Right cardiac atrium (tissue), 5 donors: ENCODE measurements around the gene ENAH. TPM values are rescaled to one million over a fixed set of nuclear protein-coding genes. Genes with fewer than 3 reads are reported as not detected.

ENCODE experiments used
- ATAC-seq, 2 donors: fragments of 200-7000 bp; cut with Tn5 transposase; one replicate each; pipeline versions ENCODE4 v1.8.0 to v1.9.1; 2020; ENCODE audit warnings: moderate library complexity in 2 of 2, mild to moderate bottlenecking in 1 of 2
- DNase-seq, 3 donors: peaks; one replicate each; pipeline ENCODE4 v3.0.0-alpha.2; 2020
- H3K27ac ChIP-seq: one replicate; pipeline ENCODE4 v1.5.1; 2013; ENCODE audit warnings: mild to moderate bottlenecking, low read length, control low read depth, moderate library complexity
- H3K27me3 ChIP-seq: one replicate; pipeline ENCODE4 v1.6.1; 2013; ENCODE audit not compliant: control insufficient read depth, insufficient read depth
- H3K4me1 ChIP-seq: one replicate; pipeline ENCODE4 v1.6.1; 2013; ENCODE audit warnings: low read length; ENCODE audit not compliant: control insufficient read depth, insufficient read depth
- H3K4me3 ChIP-seq: one replicate; pipeline ENCODE4 v1.5.1; 2013; ENCODE audit warnings: low read length, control low read depth
- H3K9me3 ChIP-seq: one replicate; pipeline ENCODE4 v1.6.1; 2013; ENCODE audit warnings: low read length; ENCODE audit not compliant: control insufficient read depth
- WGBS: extraction: QIAGEN DNeasy Blood & Tissue Kit; methylation state at CpG from one replicate; pipeline ENCODE4 v1.1.7; 2013; 5-methylcytosine and 5-hydroxymethylcytosine counted together
- intact Hi-C, 4 donors: fragments of 100-400 bp; cut with DNase I; formaldehyde crosslinking; loops; one replicate each; pipeline versions ENCODE4 v1.11.0 to v1.14.0; 2022 to 2023
- polyA plus RNA-seq: library from polyadenylated mRNA; stranded (reverse); fragments of 200-250 nt; gene quantifications from one replicate; pipeline ENCODE4 v1.2.3, GENCODE V29; 2013
- total RNA-seq, 4 donors: library from RNA; stranded (reverse); fragmentation: NEBNext Ultra II Directional; extraction: Animal tissue kit (Norgen Biotek cat#: 25700); gene quantifications; one replicate each; pipeline ENCODE4 v1.2.1, GENCODE V29; 2021
- donor health status: healthy with polysubstance abuse.
- donor health status: DM: no; HTN: yes; CAD: no.
- donor health status: DM: no; HTN: no; CAD: no.
- donor health status: DM: no; HTN: yes; CAD: no; lungs with severe emphysema.
- donor health status: DM: yes; HTN: yes; CAD: no.

ENAH gene
- total and polyA plus RNA-seq, 5 donors, result 29.8 to 132 (median 108) TPM

DNA sequence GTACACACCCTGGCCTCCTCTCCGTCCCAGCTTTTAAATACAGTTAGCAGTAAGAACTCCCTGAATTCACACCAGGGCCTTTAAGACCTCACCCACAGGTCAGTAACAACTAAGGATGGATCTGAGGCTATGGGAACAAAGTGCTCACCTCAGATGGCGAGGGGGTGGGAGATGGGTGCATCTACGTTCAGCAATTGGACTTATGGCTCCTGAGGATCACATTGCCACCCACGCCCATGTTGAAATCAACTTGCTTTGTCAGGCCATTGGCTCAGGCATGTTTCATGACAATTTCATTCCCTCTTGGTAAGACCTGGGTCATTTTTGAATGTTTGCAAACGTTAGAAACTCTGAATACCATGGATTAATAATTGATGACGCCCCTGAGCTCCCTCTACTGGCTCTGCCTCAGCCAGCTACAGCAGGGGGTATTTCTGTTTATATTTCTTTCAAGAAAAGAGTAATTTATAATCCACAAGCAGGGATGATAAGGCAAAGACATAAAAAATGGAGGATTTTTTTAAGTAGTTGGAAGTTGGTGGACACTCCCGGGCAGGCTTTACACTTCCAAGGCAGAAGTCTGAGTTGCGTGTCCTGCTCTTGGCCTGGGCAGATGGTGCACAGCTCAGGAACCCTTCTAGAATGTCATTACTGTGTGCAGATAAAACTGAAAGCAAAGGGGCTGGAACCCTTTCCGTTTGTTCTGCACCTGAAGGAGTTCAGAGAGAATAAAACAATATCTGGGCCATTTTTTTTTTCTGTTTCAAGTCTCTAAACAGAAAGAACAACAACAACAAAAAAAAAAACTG, 211.4 kb downstream of the ENAH start:
- Histone ChIP-seq H3K27me3 (no peaks in the 10 kb centered on the region), H3K4me1 (peaks cover 4% of the 10 kb centered on the region), H3K4me3 (no peak overlapping the region), H3K9me3 (no peaks in the 10 kb centered on the region), H3K27ac (no peak overlapping the region)
- no peak for ATAC-seq
- intact Hi-C loops, result no loop called here
- no peak for DNase-seq
- WGBS, result 77% methylated on average over 9 of the region's 9 CpGs

DNA sequence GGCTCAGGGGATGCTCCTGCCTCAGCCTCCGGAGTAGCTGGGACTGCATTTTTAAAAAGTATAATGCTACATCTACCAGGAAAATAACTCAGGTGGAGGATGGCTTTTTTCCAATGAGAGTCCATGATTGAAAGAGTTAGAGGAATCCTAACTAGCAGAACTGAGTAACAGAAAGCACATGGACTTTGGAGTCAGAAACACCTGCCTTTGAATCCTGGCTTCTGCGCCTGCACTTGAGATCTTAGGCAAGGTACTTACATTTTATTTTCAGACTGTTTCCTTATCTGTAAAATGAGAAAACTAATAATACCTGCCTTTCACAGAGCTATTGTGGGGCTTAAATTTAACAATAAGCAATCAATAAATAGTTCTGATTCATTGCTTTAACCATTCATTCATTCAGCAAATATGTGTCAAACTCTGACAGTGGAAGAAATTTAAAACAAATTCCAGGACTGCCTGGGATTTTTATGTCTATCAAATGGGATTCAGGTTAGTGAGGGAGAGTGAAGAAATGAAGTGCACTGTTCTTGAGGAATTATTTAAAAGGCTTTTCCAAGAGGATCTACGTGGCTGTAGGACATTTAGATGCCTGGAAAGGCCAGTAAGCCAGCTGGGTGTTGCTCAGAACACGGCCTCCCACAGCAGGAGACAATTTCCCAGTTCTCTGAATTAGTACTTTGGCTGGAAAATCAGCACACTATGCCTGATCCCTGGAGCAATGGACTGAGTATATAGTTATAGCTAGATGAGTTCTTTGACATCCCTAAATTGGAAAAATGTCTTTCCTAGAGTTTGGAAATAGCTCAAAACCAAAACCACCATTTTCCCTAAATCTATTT, 212.3 kb downstream of the ENAH start:
- DNase-seq (no peak), ATAC-seq (no peak)
- 87% methylated on average over 4 of the region's 4 CpGs for WGBS
- intact Hi-C loops, result no loop called here
- Histone ChIP-seq H3K27ac (no peak overlapping the region), H3K9me3 (no peaks in the 10 kb centered on the region), H3K4me1 (peaks cover 3% of the 10 kb centered on the region), H3K27me3 (no peaks in the 10 kb centered on the region), H3K4me3 (no peak overlapping the region)

DNA sequence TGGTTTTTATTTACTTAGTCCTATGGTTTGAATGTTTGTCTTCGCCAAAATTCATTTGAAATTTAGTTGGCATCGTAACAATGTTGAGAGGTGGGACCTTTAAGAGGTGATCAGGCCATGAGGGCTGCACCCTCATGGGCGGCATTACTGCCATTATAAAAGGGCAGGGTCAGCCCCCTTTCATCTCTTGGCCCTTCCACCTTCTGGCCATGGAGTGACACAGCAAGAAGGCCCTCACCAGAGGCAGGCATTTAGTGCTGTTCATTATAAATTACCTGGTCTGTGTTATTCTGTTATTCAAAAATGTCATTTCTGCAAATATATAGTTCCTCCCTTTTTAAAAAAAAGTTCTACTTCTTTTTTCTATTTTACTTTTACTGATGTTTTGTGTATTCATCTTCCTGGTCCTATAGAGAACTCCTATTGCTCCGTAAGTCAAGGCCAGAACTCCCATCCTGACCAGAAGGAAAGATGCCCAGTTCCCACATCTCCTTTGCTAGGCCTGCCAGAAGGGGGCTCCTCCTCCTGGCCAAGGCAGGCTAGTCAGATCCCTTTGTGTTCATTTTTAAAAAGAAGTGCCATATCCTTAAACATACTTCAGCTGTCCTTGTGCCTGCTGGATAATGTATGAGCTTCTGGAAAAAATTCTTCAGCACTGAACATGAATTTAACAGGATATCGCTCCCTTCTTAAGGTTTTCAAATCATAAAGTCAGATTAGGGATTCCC, 215.0 kb downstream of the ENAH start:
- Histone ChIP-seq H3K27ac (no peak overlapping the region), H3K9me3 (no peaks in the 10 kb centered on the region), H3K27me3 (no peaks in the 10 kb centered on the region), H3K4me3 (no peak overlapping the region), H3K4me1 (no peaks in the 10 kb centered on the region)
- intact Hi-C loops, result no loop called here
- DNase-seq, result peak in 1 of 3 donors; percentile 67
- ATAC-seq, result no peak
- 83% methylated on average over 5 of the region's 5 CpGs for WGBS

Other genes starting within 250 kb of the ENAH start
- gene LBR, start 225.1 kb downstream of the ENAH start, total RNA-seq, result 10 to 100 TPM; 16.6 to 21.6 (median 19.2) TPM
- gene LBR, start 225.1 kb downstream of the ENAH start, polyA plus RNA-seq, result 7.8 TPM
- 100 to 1,000 TPM; 193 to 245 (median 219) TPM for gene SRP9, start 124.7 kb upstream of the ENAH start, total RNA-seq
- 259 TPM for gene SRP9, start 124.7 kb upstream of the ENAH start, polyA plus RNA-seq
- gene EPHX1, start 157.0 kb upstream of the ENAH start, total RNA-seq, result 10 to 100 TPM; 47.3 to 65.0 (median 56.8) TPM
- gene EPHX1, start 157.0 kb upstream of the ENAH start, polyA plus RNA-seq, result 54.0 TPM
- 10 to 100 TPM; 32.6 to 44.4 (median 37.9) TPM for gene TMEM63A, start 229.3 kb upstream of the ENAH start, total RNA-seq
- gene TMEM63A, start 229.3 kb upstream of the ENAH start, polyA plus RNA-seq, result 29.3 TPM
- gene LEFTY1, start 236.0 kb upstream of the ENAH start, total RNA-seq, result under 1 TPM; 0.24 to 0.54 (median 0.49) TPM
- 0.11 TPM for gene LEFTY1, start 236.0 kb upstream of the ENAH start, polyA plus RNA-seq